Body of pancreas (tissue), 4 donors: ENCODE data around the gene EYS.

ENCODE experiments used
- CTCF ChIP-seq, 7 experiments: fragments of 450-650 bp in 4 of 7; fragments of 200-600 bp in 3 of 7; sonication (generic) in 3 of 7; IDR thresholded peaks; one replicate each; pipeline ENCODE4 v1.5.1; 2016 to 2019; ENCODE audit warnings: antibody characterized with exemption in 7 of 7
- POLR2A ChIP-seq, 3 donors: fragments of 450-650 bp; IDR thresholded peaks; one replicate each; pipeline ENCODE4 v1.6.1; 2016; ENCODE audit warnings: antibody characterized with exemption in 3 of 3, mild to moderate bottlenecking in 2 of 3

- TF ChIP-seq CTCF (IDR thresholded peaks at IDR 0.05) = no peak
- no peak for TF ChIP-seq POLR2A (IDR thresholded peaks at IDR 0.05)
Observed at GRCh38 chr6:65285275-65285674, 421.8 kb downstream of the EYS start.
